Chondrocyte (in vitro differentiated cells): ENCODE data around the gene SLC22A4. TPM values are rescaled to one million over a fixed set of nuclear protein-coding genes. Genes with fewer than 3 reads are reported as not detected.

Experiments used
- DNase-seq: peaks from one replicate; pipeline ENCODE4 v3.0.0; 2021; ENCODE audit warnings: mixed read lengths, low spot score
- H3K27ac Mint-ChIP-seq: one replicate; pipeline ENCODE4 v1.8.0; 2021; ENCODE audit warnings: mild to moderate bottlenecking, moderate library complexity, mixed read lengths; ENCODE audit not compliant: unreplicated experiment
- H3K27me3 Mint-ChIP-seq: 2 replicates; pipeline ENCODE4 v1.8.0; 2021; ENCODE audit warnings: low read depth, mixed read lengths
- H3K36me3 Mint-ChIP-seq: 2 replicates; pipeline ENCODE4 v1.8.0; 2021; ENCODE audit warnings: low read depth, mixed read lengths
- H3K4me1 Mint-ChIP-seq: 2 replicates; pipeline ENCODE4 v1.8.0; 2021; ENCODE audit warnings: low read depth, mild to moderate bottlenecking, mixed read lengths
- H3K4me3 Mint-ChIP-seq: one replicate; pipeline ENCODE4 v1.8.0; 2021; ENCODE audit warnings: mild to moderate bottlenecking, moderate library complexity, mixed read lengths; ENCODE audit not compliant: unreplicated experiment
- H3K9me3 Mint-ChIP-seq: 2 replicates; pipeline ENCODE4 v1.8.0; 2021; ENCODE audit warnings: low read depth, mixed read lengths
- CTCF ChIP-seq: fragments of 200-600 bp; sonication (generic); IDR thresholded peaks from 2 replicates; pipeline ENCODE4 v1.5.0; 2021; ENCODE audit warnings: antibody characterized with exemption, mild to moderate bottlenecking, moderate library complexity
- total RNA-seq: library from RNA; stranded (reverse); gene quantifications from 3 replicates; pipeline ENCODE4 v1.2.1, GENCODE V29; 2021

The SLC22A4 gene
- total RNA-seq, 1 donor from 2014 or later = 4.2 TPM

DNA sequence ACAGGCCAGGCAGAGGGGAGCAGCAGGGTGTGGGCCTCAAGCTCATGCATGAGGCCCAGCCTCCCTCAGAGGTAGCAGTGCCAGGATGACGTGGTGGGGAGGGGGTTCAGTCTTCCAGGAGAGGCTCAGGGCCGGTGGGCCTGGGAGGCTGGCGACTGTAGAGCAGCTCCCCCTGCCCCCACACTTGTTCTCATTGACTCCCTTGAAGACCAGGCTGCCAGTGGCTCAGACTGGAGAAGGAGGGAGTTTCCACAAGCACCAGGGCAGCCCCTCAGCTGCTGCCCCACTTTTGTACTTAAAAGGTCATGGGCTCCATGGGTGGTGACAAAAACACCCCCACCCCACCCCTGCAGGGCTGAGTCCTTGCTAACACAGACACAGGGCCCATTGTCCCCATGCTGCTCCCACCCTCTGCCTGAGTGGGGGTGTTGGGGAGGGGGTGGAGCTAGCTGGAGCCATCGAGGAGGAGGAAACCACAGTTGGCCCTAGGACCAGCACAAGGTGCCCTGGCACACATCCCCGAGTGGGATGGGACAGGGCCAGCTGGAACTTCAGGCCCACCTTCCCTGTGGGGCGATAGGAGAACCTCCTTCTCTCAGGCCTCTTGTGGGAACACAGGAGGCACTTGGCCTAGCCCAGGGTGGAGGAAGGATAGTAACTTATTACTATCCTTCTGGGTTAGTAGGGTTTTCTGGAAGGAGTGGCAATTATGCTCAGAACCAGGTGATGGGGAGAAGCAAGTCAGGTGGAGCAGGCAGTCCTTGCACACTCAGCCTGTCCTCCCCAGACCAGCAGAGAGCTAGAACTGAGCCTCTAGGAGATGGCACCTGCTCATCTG is 26.0 kb upstream of the SLC22A4 start:
- no peak for TF ChIP-seq CTCF
- Mint-ChIP-seq H3K4me3 (no peak overlapping the region), H3K36me3 (peaks cover 28% of the 10 kb centered on the region), H3K4me1 (peaks cover 42% of the 10 kb centered on the region), H3K27ac (no peak overlapping the region), H3K9me3 (no peaks in the 10 kb centered on the region), H3K27me3 (no peaks in the 10 kb centered on the region)
- no peak for DNase-seq

DNA sequence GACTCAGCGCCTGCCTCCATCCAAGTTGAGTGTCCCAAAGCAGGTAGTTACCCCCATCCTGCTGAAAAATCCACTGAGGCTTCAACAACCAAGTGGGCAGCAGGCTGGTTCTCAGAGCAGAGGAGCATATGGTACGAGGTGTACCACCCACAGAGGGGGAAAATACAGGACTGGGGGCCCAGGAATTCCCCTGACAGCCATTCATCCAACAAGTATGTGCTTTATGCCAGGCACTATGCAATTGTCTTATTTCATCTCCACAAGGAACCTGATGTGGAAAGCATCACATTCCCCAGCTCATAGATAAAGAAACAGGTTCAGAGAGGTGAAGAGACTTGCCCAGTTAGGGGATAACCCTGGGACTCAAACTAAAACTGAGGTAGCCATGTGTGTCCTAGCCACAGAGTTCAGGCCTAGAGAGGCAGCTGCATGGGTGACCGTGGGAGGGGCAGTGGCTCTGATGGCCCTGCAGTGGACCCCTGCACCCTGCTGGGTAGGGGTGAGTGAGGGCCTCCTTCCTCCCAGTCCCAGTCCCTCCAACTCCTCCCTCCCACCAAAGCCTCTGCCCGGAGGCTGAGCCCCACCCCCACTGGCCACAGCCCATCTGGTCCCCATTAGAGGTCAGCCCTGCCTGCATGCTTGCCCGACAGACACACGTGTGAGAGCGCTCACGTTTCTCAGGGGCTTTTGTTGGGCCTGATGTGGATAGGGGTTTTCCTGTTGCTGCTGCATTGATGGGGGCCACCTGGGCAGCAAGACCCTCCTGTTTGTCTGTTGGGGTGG is 25.2 kb upstream of the SLC22A4 start:
- no peak for TF ChIP-seq CTCF
- H3K4me1 Mint-ChIP-seq = peaks cover 37% of the 10 kb centered on the region
- H3K4me3 Mint-ChIP-seq = no peak overlapping the region
- H3K9me3 Mint-ChIP-seq = no peaks in the 10 kb centered on the region
- peaks cover 30% of the 10 kb centered on the region for H3K36me3 Mint-ChIP-seq
- DNase-seq = no peak
- no peak overlapping the region for H3K27ac Mint-ChIP-seq
- no peaks in the 10 kb centered on the region for H3K27me3 Mint-ChIP-seq

GRCh38 chr5:132269635-132270334 is 24.4 kb upstream of the SLC22A4 start:
- Mint-ChIP-seq H3K4me1 (peaks cover 29% of the 10 kb centered on the region), H3K4me3 (no peak overlapping the region), H3K36me3 (peaks cover 27% of the 10 kb centered on the region), H3K9me3 (no peaks in the 10 kb centered on the region), H3K27ac (no peak overlapping the region), H3K27me3 (no peaks in the 10 kb centered on the region)
- TF ChIP-seq CTCF = no peak
- no peak for DNase-seq

DNA sequence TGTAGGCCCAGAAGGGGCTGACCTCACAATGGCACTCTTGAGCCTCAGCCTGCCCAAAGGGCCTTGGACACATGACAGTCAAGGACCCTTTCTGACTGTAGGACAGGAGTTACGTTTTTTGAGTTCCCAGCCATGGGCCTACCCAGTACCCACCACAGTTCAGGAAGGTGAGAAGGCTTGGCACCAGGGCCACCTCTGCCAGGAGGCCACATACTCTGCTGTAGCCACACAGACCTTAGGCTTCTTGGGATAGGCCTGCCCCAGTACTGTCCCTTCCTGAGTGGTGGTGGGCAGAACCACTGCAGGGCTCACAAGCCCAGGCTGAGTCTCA is 23.9 kb upstream of the SLC22A4 start:
- Mint-ChIP-seq H3K9me3 (no peaks in the 10 kb centered on the region), H3K4me3 (no peak overlapping the region), H3K27ac (no peak overlapping the region), H3K27me3 (no peaks in the 10 kb centered on the region), H3K4me1 (peaks cover 24% of the 10 kb centered on the region), H3K36me3 (peaks cover 28% of the 10 kb centered on the region)
- TF ChIP-seq CTCF = no peak
- DNase-seq = no peak

GRCh38 chr5:132270706-132271105 is 23.5 kb upstream of the SLC22A4 start:
- no peaks in the 10 kb centered on the region for H3K27me3 Mint-ChIP-seq
- H3K9me3 Mint-ChIP-seq = no peaks in the 10 kb centered on the region
- no peak for DNase-seq
- peaks cover 30% of the 10 kb centered on the region for H3K36me3 Mint-ChIP-seq
- H3K4me1 Mint-ChIP-seq = peaks cover 20% of the 10 kb centered on the region
- peak overlapping the region; percentile 49 for H3K27ac Mint-ChIP-seq
- H3K4me3 Mint-ChIP-seq = no peak overlapping the region
- no peak for TF ChIP-seq CTCF
